HEK293 (cell line): ENCODE data around the gene ZNF521.

Experiments used
- CTCF ChIA-PET: fragments of 350-600 bp; formaldehyde crosslinking; extraction: SDS; loops from one replicate; lab custom pipeline; 2021; ENCODE audit warnings: antibody characterized with exemption; lab: Yijun Ruan, JAX
- POLR2A ChIA-PET: fragments of 300-600 bp; formaldehyde crosslinking; extraction: SDS; loops from one replicate; lab custom pipeline; 2020; ENCODE audit warnings: antibody characterized with exemption, inconsistent platforms; lab: Yijun Ruan, JAX
- H3K27ac ChIP-seq: fragments of 200-500 bp; sonication (Bioruptor generic); 2 replicates; pipeline ENCODE4 v1.5.1; 2014; ENCODE audit warnings: low read depth, low read length, control low read depth, inconsistent platforms; ENCODE audit errors: extremely low read depth
- H3K36me3 ChIP-seq, 2 experiments: fragments of 200-500 bp in 1 of 2; sonication (Bioruptor generic) in 1 of 2; 1 replicate in 1 of 2; 2 replicates in 1 of 2; pipeline ENCODE4 v1.5.1; 2014 to 2017; ENCODE audit warnings: inconsistent platforms in 2 of 2, low read length in 2 of 2; ENCODE audit not compliant: control insufficient read depth in 2 of 2, insufficient read depth in 1 of 2
- H3K4me1 ChIP-seq: fragments of 200-500 bp; sonication (Bioruptor generic); 2 replicates; pipeline ENCODE4 v1.5.1; 2014; ENCODE audit warnings: mild to moderate bottlenecking, low read length, inconsistent platforms; ENCODE audit not compliant: control insufficient read depth, insufficient read depth
- H3K4me3 ChIP-seq: 2 replicates; pipeline ENCODE4 v1.5.1; 2011; ENCODE audit warnings: low read depth, mild to moderate bottlenecking, control low read depth, low read length, moderate library complexity
- H3K9me3 ChIP-seq: fragments of 200-500 bp; sonication (Bioruptor generic); 2 replicates; pipeline ENCODE4 v1.5.1; 2014; ENCODE audit warnings: low read depth, low read length, inconsistent platforms; ENCODE audit not compliant: control insufficient read depth, insufficient read depth
- GFI1B ChIP-seq: fragments of 450-650 bp; formaldehyde crosslinking; IDR thresholded peaks from 2 replicates; pipeline ENCODE4 v1.5.1; 2016; ENCODE audit warnings: missing biosample characterization, missing genetic modification characterization
- GLI2 ChIP-seq: fragments of 450-650 bp; formaldehyde crosslinking; IDR thresholded peaks from 2 replicates; pipeline ENCODE4; 2017; ENCODE audit warnings: missing biosample characterization, missing genetic modification characterization, low read depth, borderline replicate concordance
- HOXD13 ChIP-seq: sonication (generic); formaldehyde crosslinking; IDR thresholded peaks from 2 replicates; pipeline ENCODE4 v1.8.0; 2022; ENCODE audit warnings: missing genetic modification reagents, borderline replicate concordance
- KLF17 ChIP-seq: fragments of 450-650 bp; formaldehyde crosslinking; IDR thresholded peaks from 2 replicates; pipeline ENCODE4 v1.5.1; 2016; ENCODE audit warnings: missing biosample characterization, missing genetic modification characterization
- KLF9 ChIP-seq: fragments of 450-650 bp; formaldehyde crosslinking; IDR thresholded peaks from 2 replicates; pipeline ENCODE4 v1.5.1; 2016; ENCODE audit warnings: missing biosample characterization, missing genetic modification characterization, low read depth
- PRDM1 ChIP-seq: fragments of 450-650 bp; formaldehyde crosslinking; IDR thresholded peaks from 2 replicates; pipeline ENCODE4; 2016; ENCODE audit warnings: missing biosample characterization, missing genetic modification characterization
- SP2 ChIP-seq: fragments of 450-650 bp; formaldehyde crosslinking; IDR thresholded peaks from 2 replicates; pipeline ENCODE4 v1.5.1; 2016; ENCODE audit warnings: missing biosample characterization, missing genetic modification characterization
- TCF7L2 ChIP-seq: IDR thresholded peaks from 2 replicates; pipeline ENCODE4 v1.6.1; 2011; ENCODE audit warnings: low read depth, mild to moderate bottlenecking, inconsistent platforms, low read length, moderate library complexity, borderline replicate concordance
- YY2 ChIP-seq: fragments of 450-650 bp; formaldehyde crosslinking; IDR thresholded peaks from 2 replicates; pipeline ENCODE4 v1.5.1; 2016; ENCODE audit warnings: missing biosample characterization, missing genetic modification characterization
- ZBTB26 ChIP-seq: fragments of 450-650 bp; formaldehyde crosslinking; optimal IDR thresholded peaks from 2 replicates; pipeline ENCODE3; 2016; ENCODE audit warnings: missing biosample characterization, mild to moderate bottlenecking, missing genetic modification characterization
- ZBTB48 ChIP-seq: fragments of 450-650 bp; formaldehyde crosslinking; IDR thresholded peaks from 2 replicates; pipeline ENCODE4 v1.5.1; 2016; ENCODE audit warnings: missing biosample characterization, missing genetic modification characterization
- ZBTB8A ChIP-seq: fragments of 450-650 bp; formaldehyde crosslinking; IDR thresholded peaks from 2 replicates; pipeline ENCODE4 v1.5.1; 2016; ENCODE audit warnings: missing biosample characterization, missing genetic modification characterization
- ZNF18 ChIP-seq: fragments of 450-650 bp; formaldehyde crosslinking; IDR thresholded peaks from 2 replicates; pipeline ENCODE4 v1.5.1; 2016; ENCODE audit warnings: missing biosample characterization, missing genetic modification characterization
- ZNF23 ChIP-seq: fragments of 450-650 bp; formaldehyde crosslinking; IDR thresholded peaks from 2 replicates; pipeline ENCODE4 v1.5.1; 2016; ENCODE audit warnings: missing biosample characterization, missing genetic modification characterization, borderline replicate concordance
- ZNF239 ChIP-seq: fragments of 450-650 bp; formaldehyde crosslinking; IDR thresholded peaks from 2 replicates; pipeline ENCODE4 v1.5.1; 2016; ENCODE audit warnings: missing biosample characterization, missing genetic modification characterization
- ZNF335 ChIP-seq: fragments of 450-650 bp; formaldehyde crosslinking; conservative IDR thresholded peaks from 2 replicates; pipeline ENCODE4 v1.5.1; 2016; ENCODE audit warnings: missing biosample characterization, missing genetic modification characterization
- ZNF701 ChIP-seq: fragments of 450-650 bp; formaldehyde crosslinking; IDR thresholded peaks from 2 replicates; pipeline ENCODE4 v1.5.1; 2016; ENCODE audit warnings: missing biosample characterization, missing genetic modification characterization
- ZNF76 ChIP-seq: fragments of 450-650 bp; formaldehyde crosslinking; IDR thresholded peaks from 2 replicates; pipeline ENCODE4; 2016; ENCODE audit warnings: low read depth, missing biosample characterization, missing genetic modification characterization, borderline replicate concordance
- ZNF768 ChIP-seq: fragments of 450-650 bp; formaldehyde crosslinking; IDR thresholded peaks from 2 replicates; pipeline ENCODE4 v1.5.1; 2018; ENCODE audit warnings: missing biosample characterization, mild to moderate bottlenecking, missing genetic modification characterization
- TF ChIP-seq, protein P1 (sequence below): fragments of 450-650 bp; formaldehyde crosslinking; IDR thresholded peaks from 2 replicates; pipeline ENCODE4 v1.5.1; 2017; ENCODE audit warnings: missing biosample characterization, missing genetic modification characterization
- TF ChIP-seq, protein P2 (sequence below): fragments of 450-650 bp; formaldehyde crosslinking; IDR thresholded peaks from 2 replicates; pipeline ENCODE4 v1.5.1; 2016; ENCODE audit warnings: missing biosample characterization, missing genetic modification characterization

ZNF521 gene

GRCh38 chr18:25352629-25353005, 651 bp upstream of the ZNF521 start (continued):
- TF ChIP-seq ZBTB26, result no peak

- CTCF ChIA-PET, result interaction anchor here (0.7 kb wide), 3 partner anchors 19 to 475 kb away, joined by 3 read pairs; no protein-coding TSS in a partner anchor
- H3K4me3 ChIP-seq, result peak overlapping the region; percentile 79
- H3K27ac ChIP-seq, result peak overlapping the region; percentile 92
- POLR2A ChIA-PET, result interaction anchor here (0.7 kb wide), 1 partner anchor 861 kb away, joined by 4 read pairs; no protein-coding TSS in a partner anchor
- TF ChIP-seq ZBTB48 (tag by site-specific recombination) (no peak), ZNF768 (tag by site-specific recombination) (no peak), PRDM1 (tag by site-specific recombination) (peak; percentile 38), YY2 (no peak), ZNF76 (tag by site-specific recombination) (no peak), GFI1B (tag by site-specific recombination) (0 out of 2 replicates have a peak, but pooled peaks have one; percentile 31), ZNF701 (tag by site-specific recombination) (no peak), ZBTB8A (tag by site-specific recombination) (0 out of 2 replicates have a peak, but pooled peaks have one; percentile 9), TCF7L2 (0 out of 2 replicates have a peak, but pooled peaks have one; percentile 6), SP2 (no peak), GLI2 (tag by site-specific recombination) (no peak), KLF17 (no peak), ZNF23 (no peak), ZNF335 (tag by site-specific recombination) (peak; percentile 53)
- TF ChIP-seq, protein P1, sequence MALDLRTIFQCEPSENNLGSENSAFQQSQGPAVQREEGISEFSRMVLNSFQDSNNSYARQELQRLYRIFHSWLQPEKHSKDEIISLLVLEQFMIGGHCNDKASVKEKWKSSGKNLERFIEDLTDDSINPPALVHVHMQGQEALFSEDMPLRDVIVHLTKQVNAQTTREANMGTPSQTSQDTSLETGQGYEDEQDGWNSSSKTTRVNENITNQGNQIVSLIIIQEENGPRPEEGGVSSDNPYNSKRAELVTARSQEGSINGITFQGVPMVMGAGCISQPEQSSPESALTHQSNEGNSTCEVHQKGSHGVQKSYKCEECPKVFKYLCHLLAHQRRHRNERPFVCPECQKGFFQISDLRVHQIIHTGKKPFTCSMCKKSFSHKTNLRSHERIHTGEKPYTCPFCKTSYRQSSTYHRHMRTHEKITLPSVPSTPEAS (tag by site-specific recombination), result no peak
- no peaks in the 10 kb centered on the region for H3K36me3 ChIP-seq
- peaks cover 8% of the 10 kb centered on the region for H3K4me1 ChIP-seq
- no peaks in the 10 kb centered on the region for H3K9me3 ChIP-seq
Observed at GRCh38 chr18:25351280-25351775, 638 bp downstream of the ZNF521 start.

GRCh38 chr18:25350489-25351251, 1.3 kb downstream of the ZNF521 start:
- H3K36me3 ChIP-seq, result no peaks in the 10 kb centered on the region
- ChIA-PET CTCF (interaction anchor here (0.6 to 0.7 kb wide), 4 partner anchors 20 to 474 kb away, joined by 3 to 4 read pairs (median 3); no protein-coding TSS in a partner anchor), POLR2A (interaction anchor here (0.7 kb wide), 1 partner anchor 862 kb away, joined by 4 read pairs; no protein-coding TSS in a partner anchor)
- H3K4me1 ChIP-seq, result peaks cover 14% of the 10 kb centered on the region
- H3K9me3 ChIP-seq, result no peaks in the 10 kb centered on the region
- H3K4me3 ChIP-seq, result peak overlapping the region; percentile 79
- H3K27ac ChIP-seq, result peak overlapping the region; percentile 92; the same call in 1 of the 2 replicates
- TF ChIP-seq KLF9 (tag by site-specific recombination), result no peak
- TF ChIP-seq HOXD13 (CRISPR knock-in tag), result no peak
- peak; percentile 88 for TF ChIP-seq ZBTB26
- TF ChIP-seq ZNF18 (tag by site-specific recombination), result peak; percentile 39; the same call in 1 of the 2 replicates
- TF ChIP-seq ZNF239 (tag by site-specific recombination), result no peak
- TF ChIP-seq, protein P2, sequence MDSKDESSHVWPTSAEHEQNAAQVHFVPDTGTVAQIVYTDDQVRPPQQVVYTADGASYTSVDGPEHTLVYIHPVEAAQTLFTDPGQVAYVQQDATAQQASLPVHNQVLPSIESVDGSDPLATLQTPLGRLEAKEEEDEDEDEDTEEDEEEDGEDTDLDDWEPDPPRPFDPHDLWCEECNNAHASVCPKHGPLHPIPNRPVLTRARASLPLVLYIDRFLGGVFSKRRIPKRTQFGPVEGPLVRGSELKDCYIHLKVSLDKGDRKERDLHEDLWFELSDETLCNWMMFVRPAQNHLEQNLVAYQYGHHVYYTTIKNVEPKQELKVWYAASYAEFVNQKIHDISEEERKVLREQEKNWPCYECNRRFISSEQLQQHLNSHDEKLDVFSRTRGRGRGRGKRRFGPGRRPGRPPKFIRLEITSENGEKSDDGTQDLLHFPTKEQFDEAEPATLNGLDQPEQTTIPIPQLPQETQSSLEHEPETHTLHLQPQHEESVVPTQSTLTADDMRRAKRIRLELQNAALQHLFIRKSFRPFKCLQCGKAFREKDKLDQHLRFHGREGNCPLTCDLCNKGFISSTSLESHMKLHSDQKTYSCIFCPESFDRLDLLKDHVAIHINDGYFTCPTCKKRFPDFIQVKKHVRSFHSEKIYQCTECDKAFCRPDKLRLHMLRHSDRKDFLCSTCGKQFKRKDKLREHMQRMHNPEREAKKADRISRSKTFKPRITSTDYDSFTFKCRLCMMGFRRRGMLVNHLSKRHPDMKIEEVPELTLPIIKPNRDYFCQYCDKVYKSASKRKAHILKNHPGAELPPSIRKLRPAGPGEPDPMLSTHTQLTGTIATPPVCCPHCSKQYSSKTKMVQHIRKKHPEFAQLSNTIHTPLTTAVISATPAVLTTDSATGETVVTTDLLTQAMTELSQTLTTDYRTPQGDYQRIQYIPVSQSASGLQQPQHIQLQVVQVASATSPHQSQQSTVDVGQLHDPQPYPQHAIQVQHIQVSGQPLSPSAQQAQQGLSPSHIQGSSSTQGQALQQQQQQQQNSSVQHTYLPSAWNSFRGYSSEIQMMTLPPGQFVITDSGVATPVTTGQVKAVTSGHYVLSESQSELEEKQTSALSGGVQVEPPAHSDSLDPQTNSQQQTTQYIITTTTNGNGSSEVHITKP (tag by site-specific recombination), result peak; percentile 39
